OCI-LY1 (cell line): ENCODE measurements around the gene CTSC.

Experiments
- CTCF ChIP-seq: fragments of 200-600 bp; sonication (generic), shearing (Covaris generic); IDR thresholded peaks from 2 replicates; pipeline ENCODE4 v1.5.1; 2017; ENCODE audit warnings: mild to moderate bottlenecking, antibody characterized with exemption, low read length, moderate library complexity, mixed read lengths
- EZH2 ChIP-seq: fragments of 200-600 bp; sonication (generic), shearing (Covaris generic); IDR thresholded peaks from 2 replicates; pipeline ENCODE4 v1.8.0; 2017; ENCODE audit warnings: borderline replicate concordance, mixed run types, mild to moderate bottlenecking, antibody characterized with exemption, low read length, moderate library complexity, mixed read lengths

GRCh38 chr11:88375927-88376470 lies 38.5 kb upstream of the CTSC start:
- TF ChIP-seq EZH2 (no peak), CTCF (no peak)
